KBM-7 (cell line): ENCODE measurements around the gene GGN.

Experiments
- DNase-seq: peaks from one replicate; pipeline ENCODE4 v3.0.0-alpha.2; 2015
- in situ Hi-C: fragments of 300-500 bp; cut with MboI; formaldehyde crosslinking; loops from 2 replicates; pipeline ENCODE4 v1.14.3; 2020; ENCODE audit warnings: low sequenced_read_pairs, low pct_unique_long_range_greater_than_20kb, mixed read lengths

The GGN gene

GRCh38 chr19:38389101-38389925 is 1.5 kb upstream of the GGN start:
- in situ Hi-C loops, result no loop called here
- no peak for DNase-seq

- DNase-seq, result no peak
- in situ Hi-C loops, result no loop called here
These were observed 691 bp upstream of the GGN start, which contains the start of gene SPRED3 for GRCh38 chr19:38388349-38389100. SPRED3 (plus strand) TSS chr19:38388697; CDS start chr19:38390303, 1,606 bp downstream.

- DNase-seq, result no peak
- in situ Hi-C loops, result no loop called here
These were observed 774 bp downstream of the GGN start for GRCh38 chr19:38386971-38387549.

GRCh38 chr19:38386300-38386970 is 1.4 kb downstream of the GGN start:
- in situ Hi-C loops, result no loop called here
- no peak for DNase-seq

GRCh38 chr19:38385804-38386257 is 2.0 kb downstream of the GGN start:
- DNase-seq, result no peak
- in situ Hi-C loops, result no loop called here

GRCh38 chr19:38385057-38385803 is 2.6 kb downstream of the GGN start:
- in situ Hi-C loops, result no loop called here
- DNase-seq, result no peak

- no peak for DNase-seq
- in situ Hi-C loops, result no loop called here
These were observed 3.4 kb downstream of the GGN start for GRCh38 chr19:38384209-38385027.

- in situ Hi-C loops, result no loop called here
These were observed 4.1 kb downstream of the GGN start for GRCh38 chr19:38383743-38384142.

GRCh38 chr19:38383184-38383583 is 4.7 kb downstream of the GGN start:
- in situ Hi-C loops, result no loop called here

More at GRCh38 chr19:38383743-38384142, 4.1 kb downstream of the GGN start:
- no peak for DNase-seq

GRCh38 chr19:38381138-38381537 is 6.7 kb downstream of the GGN start:
- in situ Hi-C loops, result no loop called here

More at GRCh38 chr19:38383184-38383583, 4.7 kb downstream of the GGN start:
- no peak for DNase-seq

GRCh38 chr19:38378866-38379265 is 9.0 kb downstream of the GGN start:
- in situ Hi-C loops, result no loop called here
- no peak for DNase-seq

More at GRCh38 chr19:38381138-38381537, 6.7 kb downstream of the GGN start:
- DNase-seq, result no peak

- in situ Hi-C loops, result no loop called here
- no peak for DNase-seq
These were observed 10.8 kb downstream of the GGN start for GRCh38 chr19:38377052-38377451.

GRCh38 chr19:38376576-38376975 is 11.3 kb downstream of the GGN start:
- in situ Hi-C loops, result no loop called here
- no peak for DNase-seq

GRCh38 chr19:38375748-38376147 is 12.1 kb downstream of the GGN start:
- in situ Hi-C loops, result no loop called here
- DNase-seq, result no peak

GRCh38 chr19:38375098-38375493 is 12.7 kb downstream of the GGN start:
- DNase-seq, result no peak
- in situ Hi-C loops, result no loop called here

GRCh38 chr19:38374332-38375097 is 13.3 kb downstream of the GGN start, which contains the start of gene PSMD8:
PSMD8 (plus strand) TSS chr19:38374571; CDS start chr19:38374602, 31 bp downstream.
- in situ Hi-C loops, result no loop called here
- DNase-seq, result peak; percentile 100

- in situ Hi-C loops, result no loop called here
- DNase-seq, result no peak
These were observed 13.9 kb downstream of the GGN start for GRCh38 chr19:38373907-38374331.
